GM10266 (cell line): ENCODE results near the gene ADAMTS12.
"Not testable (repeated sequence)": the region's sequence is repeated elsewhere in the genome, so short reads cannot be mapped to it uniquely, and the experiment has no call there.

Experiments used
- DNase-seq: peaks from one replicate; pipeline ENCODE4 v3.0.0; 2012; ENCODE audit errors: extremely low spot score
- CTCF ChIP-seq: IDR thresholded peaks from 2 replicates; pipeline ENCODE4 v1.5.1; 2012; ENCODE audit warnings: mild to moderate bottlenecking, low read depth; ENCODE audit not compliant: control insufficient read depth, insufficient read depth; ENCODE audit errors: missing control alignments

ADAMTS12 gene

DNA sequence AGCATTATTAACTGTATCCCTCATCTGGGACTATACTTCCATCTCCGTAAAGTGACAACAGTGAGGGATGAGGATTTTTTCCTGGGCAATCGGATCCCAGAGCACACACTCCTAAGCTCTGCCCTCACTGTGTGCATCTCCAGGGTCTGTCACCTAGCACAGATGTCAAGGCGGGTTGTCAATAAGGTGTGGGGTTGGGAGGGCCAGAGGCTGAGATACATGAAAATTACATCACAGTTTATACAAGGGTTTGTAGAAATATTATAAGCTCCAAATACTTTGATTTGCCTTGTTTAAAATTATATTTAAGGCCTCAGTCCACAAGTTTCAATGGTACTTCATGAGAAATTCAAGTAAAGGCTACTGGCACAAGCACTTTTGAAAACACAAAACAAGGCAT, 4.5 kb downstream of the ADAMTS12 start:
- TF ChIP-seq CTCF, result no peak
- DNase-seq, result no peak

- DNase-seq, result no peak
- no peak for TF ChIP-seq CTCF
Measured at GRCh38 chr5:33886283-33886682, 5.5 kb downstream of the ADAMTS12 start.

DNA sequence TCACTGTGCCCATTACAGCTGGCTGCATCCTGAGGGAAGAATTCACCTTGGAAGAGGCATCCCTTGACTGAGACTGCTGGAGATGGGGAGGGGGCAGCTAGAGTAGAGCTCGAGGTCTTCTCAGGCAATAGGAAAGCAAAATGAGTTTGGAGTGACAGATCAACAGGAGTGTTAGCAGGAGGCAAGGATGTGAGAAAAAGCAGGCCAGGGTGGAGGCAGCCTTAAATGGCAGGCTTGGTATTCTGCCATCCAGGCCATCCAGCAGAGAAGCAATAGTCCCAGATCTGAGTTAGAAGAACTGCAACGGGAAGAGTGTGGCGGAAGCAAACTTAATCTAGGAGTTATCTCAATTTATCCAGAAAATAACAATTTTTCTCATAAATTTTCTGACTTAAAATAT, 6.1 kb downstream of the ADAMTS12 start:
- no peak for DNase-seq
- TF ChIP-seq CTCF, result no peak

- DNase-seq, result no peak
- no peak for TF ChIP-seq CTCF
Measured at GRCh38 chr5:33883482-33883881, 8.3 kb downstream of the ADAMTS12 start.

- no peak for TF ChIP-seq CTCF
Measured at GRCh38 chr5:33880319-33880718, 11.5 kb downstream of the ADAMTS12 start.

DNA sequence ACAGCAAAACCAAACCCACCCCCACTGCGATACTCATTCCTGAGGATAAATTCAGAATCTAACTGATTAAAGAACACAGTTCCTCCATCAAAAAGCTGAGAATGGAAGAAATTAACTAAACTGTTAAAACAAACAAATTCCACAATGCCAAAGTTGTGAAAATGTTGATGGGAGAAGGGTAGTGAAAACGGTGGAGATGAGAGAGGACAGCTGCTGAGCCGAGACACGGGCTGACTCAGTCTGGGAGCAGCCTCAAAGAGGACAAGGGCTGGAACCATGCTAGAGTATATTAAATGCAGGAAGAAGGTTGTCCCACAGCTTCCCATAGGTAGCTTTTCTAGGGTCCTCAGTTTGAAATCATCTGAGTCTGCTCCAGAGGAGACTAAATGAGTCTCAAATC, 14.3 kb downstream of the ADAMTS12 start:
- DNase-seq, result no peak
- TF ChIP-seq CTCF, result no peak

More at GRCh38 chr5:33880319-33880718, 11.5 kb downstream of the ADAMTS12 start:
- DNase-seq, result no peak

- DNase-seq, result no peak
- TF ChIP-seq CTCF, result no peak
Measured at GRCh38 chr5:33867241-33867640, 24.5 kb downstream of the ADAMTS12 start.

GRCh38 chr5:33859177-33859576, 32.6 kb downstream of the ADAMTS12 start:
- not testable (repeated sequence) for DNase-seq
